HFF-Myc (cell line): ENCODE measurements around the gene PRAMEF14.
"Not testable (repeated sequence)": the region's sequence is repeated elsewhere in the genome, so short reads cannot be mapped to it uniquely, and the experiment has no call there.

ENCODE experiments used
- DNase-seq: peaks from one replicate; pipeline ENCODE4 v3.0.0-alpha.2; 2011; ENCODE audit warnings: low read depth; ENCODE audit errors: extremely low read depth
- H3K4me3 ChIP-seq: replicated peaks from 2 replicates; pipeline ENCODE4 v1.5.1; 2011; ENCODE audit warnings: low read depth, mild to moderate bottlenecking, control low read depth, low read length

Gene PRAMEF14

DNA sequence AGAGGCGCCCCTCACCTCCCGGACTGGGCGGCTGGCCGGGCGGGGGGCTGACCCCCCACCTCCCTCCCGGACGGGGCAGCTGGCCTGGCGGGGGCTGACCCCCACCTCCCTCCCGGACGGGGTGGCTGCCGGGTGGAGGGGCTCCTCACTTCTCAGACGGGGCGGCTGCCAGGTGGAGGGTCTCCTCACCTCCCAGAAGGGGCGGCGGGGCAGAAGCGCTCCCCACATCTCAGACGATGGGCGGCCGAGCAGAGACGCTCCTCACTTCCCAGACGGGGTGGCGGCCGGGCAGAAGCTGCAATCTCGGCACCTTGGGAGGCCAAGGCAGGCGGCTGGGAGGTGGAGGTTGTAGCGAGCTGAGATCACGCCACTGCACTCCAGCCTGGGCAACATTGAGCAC, 48.2 kb downstream of the PRAMEF14 start:
- DNase-seq = not testable (repeated sequence)

DNA sequence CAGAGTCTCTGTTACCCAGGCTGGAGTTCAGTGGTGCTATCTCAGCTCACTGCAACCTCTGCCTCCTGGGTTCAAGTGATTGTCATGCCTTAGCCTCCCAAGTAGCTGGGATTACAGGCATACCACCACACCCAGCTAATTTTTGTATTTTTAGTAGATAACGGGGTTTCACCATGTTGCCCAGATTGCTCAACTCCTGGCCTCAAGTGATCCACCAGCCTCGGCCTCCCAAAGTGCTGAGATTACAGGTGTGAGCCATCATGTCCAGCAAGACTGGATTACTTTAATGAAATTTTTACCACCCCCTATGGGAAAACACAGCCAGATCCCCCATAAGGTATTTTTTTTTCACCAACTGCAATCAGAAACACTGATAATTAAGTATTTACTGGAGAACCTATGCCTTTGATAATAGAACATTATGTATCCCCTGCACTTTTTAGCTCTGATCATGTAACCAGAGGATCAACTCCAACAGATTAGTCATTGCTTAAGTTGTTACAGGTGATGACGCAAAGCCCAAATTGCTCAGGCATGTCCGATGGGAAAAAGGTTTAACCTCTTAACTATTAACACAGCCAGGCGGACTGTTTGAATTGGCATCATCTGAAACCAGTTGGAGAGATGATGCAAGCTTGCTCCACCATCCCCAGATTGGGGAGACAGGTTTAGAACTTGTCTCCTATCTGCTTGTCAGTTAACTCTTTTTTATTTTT, 49.6 kb downstream of the PRAMEF14 start:
- not testable (repeated sequence) for DNase-seq, H3K4me3 ChIP-seq

More for the DNA sequence above, 48.2 kb downstream of the PRAMEF14 start:
- H3K4me3 ChIP-seq = not testable (repeated sequence)
